GM12878 (cell line): ENCODE results near the gene DCC.

Source experiments
- DPF2 ChIP-seq: fragments of 450-650 bp; IDR thresholded peaks from 2 replicates; pipeline ENCODE4 v1.6.1; 2017; ENCODE audit warnings: mild to moderate bottlenecking
- ESRRA ChIP-seq: IDR thresholded peaks from 2 replicates; pipeline ENCODE4 v1.6.1; 2012; ENCODE audit warnings: mild to moderate bottlenecking, low read length, improper control_type of control experiment
- MXI1 ChIP-seq: fragments of 150-350 bp; IDR thresholded peaks from 2 replicates; pipeline ENCODE4 v1.6.1; 2011; ENCODE audit warnings: low read depth, mild to moderate bottlenecking, inconsistent platforms, low read length, improper control_type of control experiment
- NFYA ChIP-seq: IDR thresholded peaks from 2 replicates; pipeline ENCODE4 v1.6.1; 2011; ENCODE audit warnings: low read depth, mild to moderate bottlenecking, low read length, improper control_type of control experiment, borderline replicate concordance
- POLR2A ChIP-seq: IDR thresholded peaks from 2 replicates; pipeline ENCODE4 v1.6.1; 2011; ENCODE audit warnings: low read depth, mild to moderate bottlenecking, low read length
- POLR2AphosphoS5 ChIP-seq: IDR thresholded peaks from 2 replicates; pipeline ENCODE4 v1.6.1; 2011; ENCODE audit warnings: mild to moderate bottlenecking, low read length, inconsistent platforms
- SP1 ChIP-seq: IDR thresholded peaks from one replicate; pipeline ENCODE4 v1.6.1; 2011; ENCODE audit warnings: low read depth, low read length
- YY1 ChIP-seq: IDR thresholded peaks from 2 replicates; pipeline ENCODE4 v1.6.1; 2011; ENCODE audit warnings: low read depth, mild to moderate bottlenecking, low read length
- ZNF24 ChIP-seq: fragments of 450-650 bp; IDR thresholded peaks from 2 replicates; pipeline ENCODE4 v1.6.1; 2017; ENCODE audit warnings: antibody characterized with exemption, mild to moderate bottlenecking
- ZNF274 ChIP-seq: IDR thresholded peaks from one replicate; pipeline ENCODE4 v1.8.0; 2011; ENCODE audit not compliant: insufficient read length, insufficient read depth
- TF ChIP-seq, protein P1 (sequence below): fragments of 450-650 bp; IDR thresholded peaks from 2 replicates; pipeline ENCODE4 v1.6.1; 2016; ENCODE audit warnings: mild to moderate bottlenecking
- TF ChIP-seq, protein P2 (sequence below): IDR thresholded peaks from 2 replicates; pipeline ENCODE4 v1.6.1; 2012; ENCODE audit warnings: low read depth, low read length, improper control_type of control experiment
- TF ChIP-seq, protein P3 (sequence below), 3 experiments: IDR thresholded peaks in 2 of 3; conservative IDR thresholded peaks in 1 of 3; 2 replicates each; pipeline ENCODE4 v1.5.1; 2011; ENCODE audit warnings: low read depth in 3 of 3, low read length in 3 of 3, mild to moderate bottlenecking in 3 of 3, control low read depth in 2 of 3, moderate library complexity in 2 of 3, inconsistent platforms in 1 of 3, mixed read lengths in 1 of 3; ENCODE audit not compliant: control insufficient read depth in 2 of 3, insufficient read depth in 1 of 3; ENCODE audit errors: extremely low read depth in 1 of 3
- TF ChIP-seq, protein P4 (sequence below): IDR thresholded peaks from 2 replicates; pipeline ENCODE4 v1.6.1; 2012; ENCODE audit warnings: mild to moderate bottlenecking, low read depth, low read length

DNA sequence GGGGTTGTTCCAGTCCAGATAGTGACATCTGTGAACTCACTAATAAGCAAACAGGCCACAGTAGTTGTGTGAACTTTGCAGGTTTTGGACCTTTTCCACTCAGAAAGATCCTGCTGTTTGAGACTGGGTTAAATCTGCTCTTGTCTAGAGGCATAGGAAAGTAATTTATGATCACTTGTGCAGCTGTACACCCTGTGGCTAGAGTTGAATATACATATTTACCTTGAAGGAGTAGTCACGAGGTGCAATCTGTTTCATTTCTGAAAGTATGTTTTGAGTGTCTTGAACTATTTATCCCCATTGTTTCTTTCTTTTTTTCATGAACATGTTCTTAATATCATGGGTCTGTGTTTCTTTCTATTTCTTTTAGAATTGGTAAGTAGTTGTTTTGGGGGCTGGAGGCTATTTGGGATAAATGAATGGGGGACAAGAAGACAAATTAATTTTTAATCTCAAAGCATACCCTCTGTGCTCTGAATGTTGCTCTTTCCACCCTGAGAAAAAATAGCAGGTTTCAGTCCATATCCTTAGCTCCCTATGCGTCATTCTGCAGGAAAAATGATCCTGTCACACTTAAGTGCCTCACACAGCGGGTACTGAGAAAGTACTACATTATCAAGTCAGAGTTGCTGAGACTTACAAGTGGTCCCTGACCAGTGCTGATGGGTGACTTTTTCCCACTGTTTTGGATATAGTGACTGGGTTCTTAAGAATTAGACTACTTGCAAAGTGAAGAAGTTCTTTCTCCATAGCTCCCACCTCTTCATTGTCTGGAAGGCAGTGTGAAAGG, 28.2 kb downstream of the DCC start:
- TF ChIP-seq NFYA (no peak), SP1 (no peak), POLR2AphosphoS5 (no peak), DPF2 (no peak), POLR2A (no peak), MXI1 (no peak), YY1 (no peak), ZNF274 (no peak), ZNF24 (no peak), ESRRA (no peak)
- TF ChIP-seq, protein P1, sequence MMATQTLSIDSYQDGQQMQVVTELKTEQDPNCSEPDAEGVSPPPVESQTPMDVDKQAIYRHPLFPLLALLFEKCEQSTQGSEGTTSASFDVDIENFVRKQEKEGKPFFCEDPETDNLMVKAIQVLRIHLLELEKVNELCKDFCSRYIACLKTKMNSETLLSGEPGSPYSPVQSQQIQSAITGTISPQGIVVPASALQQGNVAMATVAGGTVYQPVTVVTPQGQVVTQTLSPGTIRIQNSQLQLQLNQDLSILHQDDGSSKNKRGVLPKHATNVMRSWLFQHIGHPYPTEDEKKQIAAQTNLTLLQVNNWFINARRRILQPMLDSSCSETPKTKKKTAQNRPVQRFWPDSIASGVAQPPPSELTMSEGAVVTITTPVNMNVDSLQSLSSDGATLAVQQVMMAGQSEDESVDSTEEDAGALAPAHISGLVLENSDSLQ, result no peak
- TF ChIP-seq, protein P2, sequence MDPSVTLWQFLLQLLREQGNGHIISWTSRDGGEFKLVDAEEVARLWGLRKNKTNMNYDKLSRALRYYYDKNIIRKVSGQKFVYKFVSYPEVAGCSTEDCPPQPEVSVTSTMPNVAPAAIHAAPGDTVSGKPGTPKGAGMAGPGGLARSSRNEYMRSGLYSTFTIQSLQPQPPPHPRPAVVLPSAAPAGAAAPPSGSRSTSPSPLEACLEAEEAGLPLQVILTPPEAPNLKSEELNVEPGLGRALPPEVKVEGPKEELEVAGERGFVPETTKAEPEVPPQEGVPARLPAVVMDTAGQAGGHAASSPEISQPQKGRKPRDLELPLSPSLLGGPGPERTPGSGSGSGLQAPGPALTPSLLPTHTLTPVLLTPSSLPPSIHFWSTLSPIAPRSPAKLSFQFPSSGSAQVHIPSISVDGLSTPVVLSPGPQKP, result no peak
- TF ChIP-seq, protein P3, sequence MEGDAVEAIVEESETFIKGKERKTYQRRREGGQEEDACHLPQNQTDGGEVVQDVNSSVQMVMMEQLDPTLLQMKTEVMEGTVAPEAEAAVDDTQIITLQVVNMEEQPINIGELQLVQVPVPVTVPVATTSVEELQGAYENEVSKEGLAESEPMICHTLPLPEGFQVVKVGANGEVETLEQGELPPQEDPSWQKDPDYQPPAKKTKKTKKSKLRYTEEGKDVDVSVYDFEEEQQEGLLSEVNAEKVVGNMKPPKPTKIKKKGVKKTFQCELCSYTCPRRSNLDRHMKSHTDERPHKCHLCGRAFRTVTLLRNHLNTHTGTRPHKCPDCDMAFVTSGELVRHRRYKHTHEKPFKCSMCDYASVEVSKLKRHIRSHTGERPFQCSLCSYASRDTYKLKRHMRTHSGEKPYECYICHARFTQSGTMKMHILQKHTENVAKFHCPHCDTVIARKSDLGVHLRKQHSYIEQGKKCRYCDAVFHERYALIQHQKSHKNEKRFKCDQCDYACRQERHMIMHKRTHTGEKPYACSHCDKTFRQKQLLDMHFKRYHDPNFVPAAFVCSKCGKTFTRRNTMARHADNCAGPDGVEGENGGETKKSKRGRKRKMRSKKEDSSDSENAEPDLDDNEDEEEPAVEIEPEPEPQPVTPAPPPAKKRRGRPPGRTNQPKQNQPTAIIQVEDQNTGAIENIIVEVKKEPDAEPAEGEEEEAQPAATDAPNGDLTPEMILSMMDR (IDR thresholded peaks at IDR 0.05 in 2 of 3, conservative IDR thresholded peaks at IDR 0.05 in 1 of 3; ENCODE audit: control insufficient read depth in 2 of 3, extremely low read depth in 1 of 3, insufficient read depth in 1 of 3, low read depth in 3 of 3, low read length in 3 of 3), result no peak
- TF ChIP-seq, protein P4, sequence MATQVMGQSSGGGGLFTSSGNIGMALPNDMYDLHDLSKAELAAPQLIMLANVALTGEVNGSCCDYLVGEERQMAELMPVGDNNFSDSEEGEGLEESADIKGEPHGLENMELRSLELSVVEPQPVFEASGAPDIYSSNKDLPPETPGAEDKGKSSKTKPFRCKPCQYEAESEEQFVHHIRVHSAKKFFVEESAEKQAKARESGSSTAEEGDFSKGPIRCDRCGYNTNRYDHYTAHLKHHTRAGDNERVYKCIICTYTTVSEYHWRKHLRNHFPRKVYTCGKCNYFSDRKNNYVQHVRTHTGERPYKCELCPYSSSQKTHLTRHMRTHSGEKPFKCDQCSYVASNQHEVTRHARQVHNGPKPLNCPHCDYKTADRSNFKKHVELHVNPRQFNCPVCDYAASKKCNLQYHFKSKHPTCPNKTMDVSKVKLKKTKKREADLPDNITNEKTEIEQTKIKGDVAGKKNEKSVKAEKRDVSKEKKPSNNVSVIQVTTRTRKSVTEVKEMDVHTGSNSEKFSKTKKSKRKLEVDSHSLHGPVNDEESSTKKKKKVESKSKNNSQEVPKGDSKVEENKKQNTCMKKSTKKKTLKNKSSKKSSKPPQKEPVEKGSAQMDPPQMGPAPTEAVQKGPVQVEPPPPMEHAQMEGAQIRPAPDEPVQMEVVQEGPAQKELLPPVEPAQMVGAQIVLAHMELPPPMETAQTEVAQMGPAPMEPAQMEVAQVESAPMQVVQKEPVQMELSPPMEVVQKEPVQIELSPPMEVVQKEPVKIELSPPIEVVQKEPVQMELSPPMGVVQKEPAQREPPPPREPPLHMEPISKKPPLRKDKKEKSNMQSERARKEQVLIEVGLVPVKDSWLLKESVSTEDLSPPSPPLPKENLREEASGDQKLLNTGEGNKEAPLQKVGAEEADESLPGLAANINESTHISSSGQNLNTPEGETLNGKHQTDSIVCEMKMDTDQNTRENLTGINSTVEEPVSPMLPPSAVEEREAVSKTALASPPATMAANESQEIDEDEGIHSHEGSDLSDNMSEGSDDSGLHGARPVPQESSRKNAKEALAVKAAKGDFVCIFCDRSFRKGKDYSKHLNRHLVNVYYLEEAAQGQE, result no peak
